Measurements from ENCODE around the gene RNASEH1. TPM values are rescaled to one million over a fixed set of nuclear protein-coding genes. Genes with fewer than 3 reads are reported as not detected.
A peak's percentile ranks its signal among the peaks of the same experiment; 100 is the strongest.

The RNASEH1 gene
- total and polyA plus RNA-seq, 2 donors (not counting 1 experiment from before 2014, with no cell fraction given): 23.8 to 31.2 TPM

GRCh38 chr2:3596901-3597417, 38.8 kb upstream of the RNASEH1 start:
- Histone ChIP-seq H3K9ac (ENCODE audit: insufficient read depth, low read length) (no peak overlapping the region), H2AFZ (ENCODE audit: low read length) (no peak overlapping the region), H4K20me1 (ENCODE audit: control insufficient read depth, extremely low read depth, insufficient read depth, low read length) (no peaks in the 10 kb centered on the region), H3K4me3 (replicated peaks in 1 of 4; ENCODE audit: control extremely low read depth in 1 of 4, insufficient read depth in 1 of 4, low read depth in 3 of 4, low read length in 4 of 4) (no peak overlapping the region), H3K27ac (ENCODE audit: insufficient read depth, low read length) (no peak overlapping the region), H3K9me3 (ENCODE audit: control insufficient read depth, insufficient read depth, low read depth, low read length) (no peaks in the 10 kb centered on the region), H3K4me2 (ENCODE audit: extremely low read depth, insufficient read depth, low read length) (no peak overlapping the region), H3K27me3 (ENCODE audit: control insufficient read depth, insufficient read depth, low read length) (no peaks in the 10 kb centered on the region), H3K79me2 (ENCODE audit: control insufficient read depth, insufficient read depth, low read length) (no peaks in the 10 kb centered on the region), H3K4me1 (ENCODE audit: control insufficient read depth, extremely low read depth, insufficient read depth, low read length) (no peaks in the 10 kb centered on the region), H3K36me3 (ENCODE audit: control insufficient read depth, insufficient read depth, low read length) (no peaks in the 10 kb centered on the region)
- TF ChIP-seq CTCF (conservative IDR thresholded peaks at IDR 0.05 in 1 of 2, IDR thresholded peaks at IDR 0.05 in 1 of 2; ENCODE audit: low read depth in 1 of 2, low read length in 2 of 2): no peak
- no peak for TF ChIP-seq EZH2 (IDR thresholded peaks at IDR 0.05; ENCODE audit: low read length, missing control alignments)
- DNase-seq (ENCODE audit: low read depth in 2 of 2): peak in 1 of 2 donors; percentile 60

DNA sequence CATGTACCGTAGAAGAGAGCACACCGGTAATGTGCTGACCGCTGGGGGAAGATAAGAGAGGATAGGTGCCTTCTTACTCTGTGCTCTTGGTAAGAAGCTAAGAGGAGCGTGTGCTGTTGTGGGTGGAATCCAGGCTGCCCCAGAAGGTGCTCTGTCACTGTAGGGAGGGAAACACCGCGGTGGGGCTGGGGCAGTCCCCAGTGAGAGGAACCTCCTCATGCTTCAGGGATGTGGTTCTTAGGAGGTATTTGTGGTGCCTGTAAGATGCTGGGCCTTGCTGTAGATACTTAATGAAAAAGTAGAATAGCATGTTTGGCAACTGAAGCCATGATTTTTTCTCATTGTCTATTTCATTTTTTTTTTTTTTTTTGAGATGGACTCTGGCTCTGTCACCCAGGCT, 37.9 kb upstream of the RNASEH1 start:
- H3K27me3 ChIP-seq (ENCODE audit: control insufficient read depth, insufficient read depth, low read length): no peaks in the 10 kb centered on the region
- H3K79me2 ChIP-seq (ENCODE audit: control insufficient read depth, insufficient read depth, low read length): no peaks in the 10 kb centered on the region
- H4K20me1 ChIP-seq (ENCODE audit: control insufficient read depth, extremely low read depth, insufficient read depth, low read length): no peaks in the 10 kb centered on the region
- no peak overlapping the region for H3K4me2 ChIP-seq (ENCODE audit: extremely low read depth, insufficient read depth, low read length)
- TF ChIP-seq EZH2 (IDR thresholded peaks at IDR 0.05; ENCODE audit: low read length, missing control alignments) (no peak), CTCF (conservative IDR thresholded peaks at IDR 0.05 in 1 of 2, IDR thresholded peaks at IDR 0.05 in 1 of 2; ENCODE audit: low read depth in 1 of 2, low read length in 2 of 2) (no peak)
- no peaks in the 10 kb centered on the region for H3K36me3 ChIP-seq (ENCODE audit: control insufficient read depth, insufficient read depth, low read length)
- no peaks in the 10 kb centered on the region for H3K9me3 ChIP-seq (ENCODE audit: control insufficient read depth, insufficient read depth, low read depth, low read length)
- no peak overlapping the region for H3K9ac ChIP-seq (ENCODE audit: insufficient read depth, low read length)
- H3K4me1 ChIP-seq (ENCODE audit: control insufficient read depth, extremely low read depth, insufficient read depth, low read length): no peaks in the 10 kb centered on the region
- H2AFZ ChIP-seq (ENCODE audit: low read length): no peak overlapping the region
- H3K27ac ChIP-seq (ENCODE audit: insufficient read depth, low read length): no peak overlapping the region
- no peak for DNase-seq (ENCODE audit: low read depth in 2 of 2)
- H3K4me3 ChIP-seq (replicated peaks in 1 of 4; ENCODE audit: control extremely low read depth in 1 of 4, insufficient read depth in 1 of 4, low read depth in 3 of 4, low read length in 4 of 4): no peak overlapping the region

GRCh38 chr2:3595404-3595803, 37.3 kb upstream of the RNASEH1 start:
- H3K27me3 ChIP-seq (ENCODE audit: control insufficient read depth, insufficient read depth, low read length): no peaks in the 10 kb centered on the region
- H3K9me3 ChIP-seq (ENCODE audit: control insufficient read depth, insufficient read depth, low read depth, low read length): no peaks in the 10 kb centered on the region
- H3K4me2 ChIP-seq (ENCODE audit: extremely low read depth, insufficient read depth, low read length): no peak overlapping the region
- no peak overlapping the region for H3K4me3 ChIP-seq (replicated peaks in 1 of 4; ENCODE audit: control extremely low read depth in 1 of 4, insufficient read depth in 1 of 4, low read depth in 3 of 4, low read length in 4 of 4)
- H3K4me1 ChIP-seq (ENCODE audit: control insufficient read depth, extremely low read depth, insufficient read depth, low read length): no peaks in the 10 kb centered on the region
- H3K9ac ChIP-seq (ENCODE audit: insufficient read depth, low read length): no peak overlapping the region
- no peaks in the 10 kb centered on the region for H4K20me1 ChIP-seq (ENCODE audit: control insufficient read depth, extremely low read depth, insufficient read depth, low read length)
- no peaks in the 10 kb centered on the region for H3K36me3 ChIP-seq (ENCODE audit: control insufficient read depth, insufficient read depth, low read length)
- DNase-seq (ENCODE audit: low read depth in 2 of 2): no peak
- H2AFZ ChIP-seq (ENCODE audit: low read length): no peak overlapping the region
- no peak overlapping the region for H3K27ac ChIP-seq (ENCODE audit: insufficient read depth, low read length)
- H3K79me2 ChIP-seq (ENCODE audit: control insufficient read depth, insufficient read depth, low read length): no peaks in the 10 kb centered on the region
- TF ChIP-seq EZH2 (IDR thresholded peaks at IDR 0.05; ENCODE audit: low read length, missing control alignments) (no peak), CTCF (conservative IDR thresholded peaks at IDR 0.05 in 1 of 2, IDR thresholded peaks at IDR 0.05 in 1 of 2; ENCODE audit: low read depth in 1 of 2, low read length in 2 of 2) (no peak)

All from fibroblast of lung (primary cell).